Neural cell (in vitro differentiated cells): ENCODE measurements around the gene ZNF512B. TPM values are rescaled to one million over a fixed set of nuclear protein-coding genes. Genes with fewer than 3 reads are reported as not detected.

Experiments
- H2AFZ ChIP-seq: fragments of 200-600, 300-800 bp; sonication (generic), shearing (Covaris generic); 2 replicates; pipeline ENCODE4 v1.6.0; 2014; ENCODE audit warnings: low read depth, mild to moderate bottlenecking, antibody characterized with exemption, low read length, moderate library complexity
- H3F3A ChIP-seq: fragments of 200-600 bp; shearing (Covaris generic); 2 replicates; pipeline ENCODE4 v1.6.1; 2016; ENCODE audit warnings: mild to moderate bottlenecking, moderate library complexity, mixed read lengths, antibody characterized with exemption, low read length; ENCODE audit not compliant: insufficient read depth, poor library complexity, severe bottlenecking
- H3K27ac ChIP-seq: fragments of 200-600, 300-800 bp; sonication (generic), shearing (Covaris generic); 2 replicates; pipeline ENCODE4 v1.5.1; 2014; ENCODE audit warnings: mild to moderate bottlenecking, low read length, moderate library complexity
- H3K27me3 ChIP-seq: fragments of 300-800, 200-600 bp; sonication (generic), shearing (Covaris generic); 2 replicates; pipeline ENCODE4 v1.6.0; 2014; ENCODE audit warnings: mild to moderate bottlenecking, low read depth, low read length, moderate library complexity; ENCODE audit not compliant: insufficient read depth
- H3K36me3 ChIP-seq: fragments of 300-800, 200-600 bp; sonication (generic), shearing (Covaris generic); 2 replicates; pipeline ENCODE4 v1.5.1; 2014; ENCODE audit warnings: mild to moderate bottlenecking, antibody characterized with exemption, low read length, moderate library complexity; ENCODE audit not compliant: insufficient read depth
- H3K4me2 ChIP-seq: fragments of 300-800, 200-600 bp; sonication (generic), shearing (Covaris generic); 2 replicates; pipeline ENCODE4 v1.6.0; 2014; ENCODE audit warnings: mild to moderate bottlenecking, low read length
- H3K4me3 ChIP-seq: fragments of 300-800, 200-600 bp; sonication (generic), shearing (Covaris generic); 2 replicates; pipeline ENCODE4 v1.5.1; 2014; ENCODE audit warnings: mild to moderate bottlenecking, low read length, moderate library complexity
- H3K79me2 ChIP-seq: fragments of 200-600 bp; shearing (Covaris generic); replicated peaks from 2 replicates; pipeline ENCODE4 v1.6.0; 2014; ENCODE audit warnings: mild to moderate bottlenecking, low read length, moderate library complexity; ENCODE audit not compliant: insufficient read depth
- H3K9ac ChIP-seq: fragments of 300-800, 200-600 bp; sonication (generic), shearing (Covaris generic); 2 replicates; pipeline ENCODE4 v1.6.1; 2016; ENCODE audit warnings: mild to moderate bottlenecking, low read length, mixed read lengths
- H3K9me2 ChIP-seq: fragments of 200-600 bp; shearing (Covaris generic); 2 replicates; pipeline ENCODE4 v1.6.1; 2016; ENCODE audit warnings: mild to moderate bottlenecking, low read length, mixed read lengths; ENCODE audit not compliant: insufficient read depth
- H3K9me3 ChIP-seq: fragments of 200-600, 300-800 bp; sonication (generic), shearing (Covaris generic); 2 replicates; pipeline ENCODE4 v1.6.1; 2016; ENCODE audit warnings: mild to moderate bottlenecking, mixed run types, low read length, moderate library complexity, mixed read lengths
- H4K20me1 ChIP-seq: fragments of 200-600 bp; shearing (Covaris generic); 2 replicates; pipeline ENCODE4 v1.6.1; 2016; ENCODE audit warnings: mild to moderate bottlenecking, mixed run types; ENCODE audit not compliant: insufficient read depth
- EP300 ChIP-seq: fragments of 450-650 bp; conservative IDR thresholded peaks from 2 replicates; pipeline ENCODE4 v1.6.1; 2014; ENCODE audit warnings: antibody characterized with exemption, mild to moderate bottlenecking, moderate library complexity; ENCODE audit not compliant: poor library complexity, severe bottlenecking
- EZH2 ChIP-seq: fragments of 200-600, 300-800 bp; shearing (Covaris generic), sonication (generic); IDR thresholded peaks from 2 replicates; pipeline ENCODE4 v1.6.1; 2014; ENCODE audit warnings: antibody characterized with exemption, low read length, borderline replicate concordance, mild to moderate bottlenecking; ENCODE audit not compliant: insufficient read depth, poor library complexity, severe bottlenecking
- MXI1 ChIP-seq: fragments of 450-650 bp; conservative IDR thresholded peaks from 2 replicates; pipeline ENCODE4 v1.6.1; 2014; ENCODE audit warnings: antibody characterized with exemption, mild to moderate bottlenecking; ENCODE audit not compliant: poor library complexity, severe bottlenecking
- POLR2AphosphoS5 ChIP-seq: IDR thresholded peaks from 2 replicates; pipeline ENCODE4 v1.6.1; 2012
- RAD21 ChIP-seq: fragments of 450-650 bp; conservative IDR thresholded peaks from 2 replicates; pipeline ENCODE4 v1.6.1; 2014; ENCODE audit warnings: antibody characterized with exemption, mild to moderate bottlenecking, moderate library complexity
- SMC3 ChIP-seq: fragments of 450-650 bp; conservative IDR thresholded peaks from 2 replicates; pipeline ENCODE4 v1.6.1; 2014; ENCODE audit warnings: antibody characterized with exemption, mild to moderate bottlenecking, moderate library complexity; ENCODE audit not compliant: poor library complexity
- TAF1 ChIP-seq: IDR thresholded peaks from 2 replicates; pipeline ENCODE4 v1.6.1; 2012; ENCODE audit warnings: low read depth
- polyA plus RNA-seq: library from polyadenylated mRNA; depleted of rRNA; stranded (reverse); fragments of >200 nt; gene quantifications from 2 replicates; pipeline ENCODE4 v1.2.3, GENCODE V29; 2014
- TF ChIP-seq, protein P1 (sequence below): IDR thresholded peaks from 2 replicates; pipeline ENCODE4 v1.6.1; 2012; ENCODE audit warnings: borderline replicate concordance
- TF ChIP-seq, protein P2 (sequence below): fragments of 450-650 bp; IDR thresholded peaks from 2 replicates; pipeline ENCODE4 v1.5.1; 2014; ENCODE audit warnings: antibody characterized with exemption, mild to moderate bottlenecking, moderate library complexity; ENCODE audit not compliant: poor library complexity, severe bottlenecking

ZNF512B gene
- polyA plus RNA-seq, 1 donor from 2014 or later, result 25.7 TPM

DNA sequence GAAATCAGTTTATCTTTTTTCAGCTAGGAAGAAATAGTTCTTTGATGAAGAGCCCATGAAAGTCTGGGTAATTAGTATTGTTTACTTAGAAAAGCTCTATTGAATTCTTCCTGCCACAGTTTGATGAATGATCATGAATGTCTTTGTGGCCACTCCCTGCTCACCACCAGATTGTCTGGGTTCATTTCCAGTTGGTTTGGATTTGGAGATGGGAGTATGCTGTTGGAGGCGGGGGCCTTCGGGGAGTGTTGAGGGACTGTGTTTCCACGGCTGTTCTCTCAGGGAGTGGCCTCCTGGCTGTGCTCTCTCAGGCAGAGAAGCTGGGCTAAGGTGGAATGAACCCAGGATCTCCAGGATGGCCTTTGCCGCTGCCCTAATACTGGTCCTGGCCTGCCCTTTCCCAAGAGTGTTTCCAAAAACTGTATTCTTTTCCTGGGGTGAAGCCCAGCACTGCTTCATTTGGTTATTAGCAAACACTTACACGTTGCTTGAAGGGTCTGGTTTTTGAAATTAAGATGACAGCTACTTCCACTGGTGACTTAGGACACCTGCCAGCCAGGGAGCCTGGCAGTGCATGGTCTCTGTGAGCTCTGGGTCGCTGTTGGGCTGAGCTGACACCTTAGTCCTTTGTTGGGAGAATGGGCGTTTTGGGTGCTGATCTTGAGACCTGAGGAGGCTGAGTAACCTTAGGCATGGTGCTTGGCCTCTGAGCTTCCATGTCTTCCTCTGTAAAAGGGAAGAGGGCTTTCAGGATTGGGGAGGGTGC is 34.4 kb upstream of the ZNF512B start:
- H4K20me1 ChIP-seq, result no peaks in the 10 kb centered on the region
- H3K27ac ChIP-seq, result no peak overlapping the region
- peaks cover 7% of the 10 kb centered on the region for H3K36me3 ChIP-seq
- H3K4me3 ChIP-seq, result no peak overlapping the region
- no peaks in the 10 kb centered on the region for H3K79me2 ChIP-seq
- H3K9me3 ChIP-seq, result no peaks in the 10 kb centered on the region
- H2AFZ ChIP-seq, result no peak overlapping the region
- H3F3A ChIP-seq, result no peaks in the 10 kb centered on the region
- no peaks in the 10 kb centered on the region for H3K27me3 ChIP-seq
- no peak overlapping the region for H3K9ac ChIP-seq
- TF ChIP-seq RAD21 (no peak), MXI1 (no peak), POLR2AphosphoS5 (no peak), TAF1 (no peak), SMC3 (no peak), EP300 (no peak)
- TF ChIP-seq, protein P1, sequence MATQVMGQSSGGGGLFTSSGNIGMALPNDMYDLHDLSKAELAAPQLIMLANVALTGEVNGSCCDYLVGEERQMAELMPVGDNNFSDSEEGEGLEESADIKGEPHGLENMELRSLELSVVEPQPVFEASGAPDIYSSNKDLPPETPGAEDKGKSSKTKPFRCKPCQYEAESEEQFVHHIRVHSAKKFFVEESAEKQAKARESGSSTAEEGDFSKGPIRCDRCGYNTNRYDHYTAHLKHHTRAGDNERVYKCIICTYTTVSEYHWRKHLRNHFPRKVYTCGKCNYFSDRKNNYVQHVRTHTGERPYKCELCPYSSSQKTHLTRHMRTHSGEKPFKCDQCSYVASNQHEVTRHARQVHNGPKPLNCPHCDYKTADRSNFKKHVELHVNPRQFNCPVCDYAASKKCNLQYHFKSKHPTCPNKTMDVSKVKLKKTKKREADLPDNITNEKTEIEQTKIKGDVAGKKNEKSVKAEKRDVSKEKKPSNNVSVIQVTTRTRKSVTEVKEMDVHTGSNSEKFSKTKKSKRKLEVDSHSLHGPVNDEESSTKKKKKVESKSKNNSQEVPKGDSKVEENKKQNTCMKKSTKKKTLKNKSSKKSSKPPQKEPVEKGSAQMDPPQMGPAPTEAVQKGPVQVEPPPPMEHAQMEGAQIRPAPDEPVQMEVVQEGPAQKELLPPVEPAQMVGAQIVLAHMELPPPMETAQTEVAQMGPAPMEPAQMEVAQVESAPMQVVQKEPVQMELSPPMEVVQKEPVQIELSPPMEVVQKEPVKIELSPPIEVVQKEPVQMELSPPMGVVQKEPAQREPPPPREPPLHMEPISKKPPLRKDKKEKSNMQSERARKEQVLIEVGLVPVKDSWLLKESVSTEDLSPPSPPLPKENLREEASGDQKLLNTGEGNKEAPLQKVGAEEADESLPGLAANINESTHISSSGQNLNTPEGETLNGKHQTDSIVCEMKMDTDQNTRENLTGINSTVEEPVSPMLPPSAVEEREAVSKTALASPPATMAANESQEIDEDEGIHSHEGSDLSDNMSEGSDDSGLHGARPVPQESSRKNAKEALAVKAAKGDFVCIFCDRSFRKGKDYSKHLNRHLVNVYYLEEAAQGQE, result no peak
- TF ChIP-seq, protein P2, sequence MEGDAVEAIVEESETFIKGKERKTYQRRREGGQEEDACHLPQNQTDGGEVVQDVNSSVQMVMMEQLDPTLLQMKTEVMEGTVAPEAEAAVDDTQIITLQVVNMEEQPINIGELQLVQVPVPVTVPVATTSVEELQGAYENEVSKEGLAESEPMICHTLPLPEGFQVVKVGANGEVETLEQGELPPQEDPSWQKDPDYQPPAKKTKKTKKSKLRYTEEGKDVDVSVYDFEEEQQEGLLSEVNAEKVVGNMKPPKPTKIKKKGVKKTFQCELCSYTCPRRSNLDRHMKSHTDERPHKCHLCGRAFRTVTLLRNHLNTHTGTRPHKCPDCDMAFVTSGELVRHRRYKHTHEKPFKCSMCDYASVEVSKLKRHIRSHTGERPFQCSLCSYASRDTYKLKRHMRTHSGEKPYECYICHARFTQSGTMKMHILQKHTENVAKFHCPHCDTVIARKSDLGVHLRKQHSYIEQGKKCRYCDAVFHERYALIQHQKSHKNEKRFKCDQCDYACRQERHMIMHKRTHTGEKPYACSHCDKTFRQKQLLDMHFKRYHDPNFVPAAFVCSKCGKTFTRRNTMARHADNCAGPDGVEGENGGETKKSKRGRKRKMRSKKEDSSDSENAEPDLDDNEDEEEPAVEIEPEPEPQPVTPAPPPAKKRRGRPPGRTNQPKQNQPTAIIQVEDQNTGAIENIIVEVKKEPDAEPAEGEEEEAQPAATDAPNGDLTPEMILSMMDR, result no peak
- H3K9me2 ChIP-seq, result no peaks in the 10 kb centered on the region
- H3K4me2 ChIP-seq, result no peak overlapping the region

DNA sequence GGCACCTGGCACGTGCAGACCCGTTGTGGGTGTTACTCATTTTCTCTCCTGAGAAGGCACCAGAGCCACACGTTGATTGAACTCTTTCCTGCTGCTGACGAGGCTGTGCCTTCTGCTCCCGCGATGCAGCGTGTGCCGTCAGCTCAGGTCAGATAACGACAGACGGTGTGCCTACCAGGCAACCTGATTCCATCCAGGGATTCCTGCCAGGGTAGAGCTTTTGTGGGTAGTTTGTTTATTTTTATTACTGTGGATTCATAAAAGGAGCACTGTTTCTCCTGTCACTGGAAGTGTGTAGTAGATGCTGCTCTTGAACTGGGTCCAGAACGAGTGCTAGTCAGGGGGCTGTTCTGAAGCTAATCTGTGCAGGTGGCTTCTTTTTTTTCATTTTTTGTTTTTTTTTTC is 31.9 kb upstream of the ZNF512B start:
- Histone ChIP-seq H3K9me3 (no peaks in the 10 kb centered on the region), H3K27ac (no peak overlapping the region), H3K27me3 (no peaks in the 10 kb centered on the region), H3K9me2 (no peaks in the 10 kb centered on the region), H3K9ac (no peak overlapping the region), H4K20me1 (no peaks in the 10 kb centered on the region), H3K36me3 (no peaks in the 10 kb centered on the region), H3K4me2 (no peak overlapping the region), H2AFZ (no peak overlapping the region), H3K4me3 (no peak overlapping the region), H3K79me2 (no peaks in the 10 kb centered on the region), H3F3A (no peaks in the 10 kb centered on the region)
- TF ChIP-seq RAD21 (no peak), EP300 (no peak), TAF1 (no peak), EZH2 (no peak), MXI1 (no peak), SMC3 (no peak), POLR2AphosphoS5 (no peak)
- TF ChIP-seq, protein P1, result no peak
- TF ChIP-seq, protein P2, result no peak
